Neural cell (in vitro differentiated cells): ENCODE data around the gene C13orf46. TPM values are rescaled to one million over a fixed set of nuclear protein-coding genes. Genes with fewer than 3 reads are reported as not detected.

Experiments
- H2AFZ ChIP-seq: fragments of 200-600, 300-800 bp; sonication (generic), shearing (Covaris generic); 2 replicates; pipeline ENCODE4 v1.6.0; 2014; ENCODE audit warnings: low read depth, mild to moderate bottlenecking, antibody characterized with exemption, low read length, moderate library complexity
- H3F3A ChIP-seq: fragments of 200-600 bp; shearing (Covaris generic); 2 replicates; pipeline ENCODE4 v1.6.1; 2016; ENCODE audit warnings: mild to moderate bottlenecking, moderate library complexity, mixed read lengths, antibody characterized with exemption, low read length; ENCODE audit not compliant: insufficient read depth, poor library complexity, severe bottlenecking
- H3K27ac ChIP-seq: fragments of 200-600, 300-800 bp; sonication (generic), shearing (Covaris generic); 2 replicates; pipeline ENCODE4 v1.5.1; 2014; ENCODE audit warnings: mild to moderate bottlenecking, low read length, moderate library complexity
- H3K27me3 ChIP-seq: fragments of 300-800, 200-600 bp; sonication (generic), shearing (Covaris generic); 2 replicates; pipeline ENCODE4 v1.6.0; 2014; ENCODE audit warnings: mild to moderate bottlenecking, low read depth, low read length, moderate library complexity; ENCODE audit not compliant: insufficient read depth
- H3K36me3 ChIP-seq: fragments of 300-800, 200-600 bp; sonication (generic), shearing (Covaris generic); 2 replicates; pipeline ENCODE4 v1.5.1; 2014; ENCODE audit warnings: mild to moderate bottlenecking, antibody characterized with exemption, low read length, moderate library complexity; ENCODE audit not compliant: insufficient read depth
- H3K4me2 ChIP-seq: fragments of 300-800, 200-600 bp; sonication (generic), shearing (Covaris generic); 2 replicates; pipeline ENCODE4 v1.6.0; 2014; ENCODE audit warnings: mild to moderate bottlenecking, low read length
- H3K4me3 ChIP-seq: fragments of 300-800, 200-600 bp; sonication (generic), shearing (Covaris generic); 2 replicates; pipeline ENCODE4 v1.5.1; 2014; ENCODE audit warnings: mild to moderate bottlenecking, low read length, moderate library complexity
- H3K79me2 ChIP-seq: fragments of 200-600 bp; shearing (Covaris generic); replicated peaks from 2 replicates; pipeline ENCODE4 v1.6.0; 2014; ENCODE audit warnings: mild to moderate bottlenecking, low read length, moderate library complexity; ENCODE audit not compliant: insufficient read depth
- H3K9ac ChIP-seq: fragments of 300-800, 200-600 bp; sonication (generic), shearing (Covaris generic); 2 replicates; pipeline ENCODE4 v1.6.1; 2016; ENCODE audit warnings: mild to moderate bottlenecking, low read length, mixed read lengths
- H3K9me2 ChIP-seq: fragments of 200-600 bp; shearing (Covaris generic); 2 replicates; pipeline ENCODE4 v1.6.1; 2016; ENCODE audit warnings: mild to moderate bottlenecking, low read length, mixed read lengths; ENCODE audit not compliant: insufficient read depth
- H3K9me3 ChIP-seq: fragments of 200-600, 300-800 bp; sonication (generic), shearing (Covaris generic); 2 replicates; pipeline ENCODE4 v1.6.1; 2016; ENCODE audit warnings: mild to moderate bottlenecking, mixed run types, low read length, moderate library complexity, mixed read lengths
- H4K20me1 ChIP-seq: fragments of 200-600 bp; shearing (Covaris generic); 2 replicates; pipeline ENCODE4 v1.6.1; 2016; ENCODE audit warnings: mild to moderate bottlenecking, mixed run types; ENCODE audit not compliant: insufficient read depth
- CTCF ChIP-seq: fragments of 450-650 bp; IDR thresholded peaks from 2 replicates; pipeline ENCODE4 v1.5.1; 2014; ENCODE audit warnings: antibody characterized with exemption, mild to moderate bottlenecking, moderate library complexity; ENCODE audit not compliant: poor library complexity, severe bottlenecking
- EP300 ChIP-seq: fragments of 450-650 bp; conservative IDR thresholded peaks from 2 replicates; pipeline ENCODE4 v1.6.1; 2014; ENCODE audit warnings: antibody characterized with exemption, mild to moderate bottlenecking, moderate library complexity; ENCODE audit not compliant: poor library complexity, severe bottlenecking
- EZH2 ChIP-seq: fragments of 200-600, 300-800 bp; shearing (Covaris generic), sonication (generic); IDR thresholded peaks from 2 replicates; pipeline ENCODE4 v1.6.1; 2014; ENCODE audit warnings: antibody characterized with exemption, low read length, borderline replicate concordance, mild to moderate bottlenecking; ENCODE audit not compliant: insufficient read depth, poor library complexity, severe bottlenecking
- MXI1 ChIP-seq: fragments of 450-650 bp; conservative IDR thresholded peaks from 2 replicates; pipeline ENCODE4 v1.6.1; 2014; ENCODE audit warnings: antibody characterized with exemption, mild to moderate bottlenecking; ENCODE audit not compliant: poor library complexity, severe bottlenecking
- POLR2AphosphoS5 ChIP-seq: IDR thresholded peaks from 2 replicates; pipeline ENCODE4 v1.6.1; 2012
- RAD21 ChIP-seq: fragments of 450-650 bp; conservative IDR thresholded peaks from 2 replicates; pipeline ENCODE4 v1.6.1; 2014; ENCODE audit warnings: antibody characterized with exemption, mild to moderate bottlenecking, moderate library complexity
- REST ChIP-seq: IDR thresholded peaks from 2 replicates; pipeline ENCODE4 v1.6.1; 2012; ENCODE audit warnings: borderline replicate concordance
- SMC3 ChIP-seq: fragments of 450-650 bp; conservative IDR thresholded peaks from 2 replicates; pipeline ENCODE4 v1.6.1; 2014; ENCODE audit warnings: antibody characterized with exemption, mild to moderate bottlenecking, moderate library complexity; ENCODE audit not compliant: poor library complexity
- TAF1 ChIP-seq: IDR thresholded peaks from 2 replicates; pipeline ENCODE4 v1.6.1; 2012; ENCODE audit warnings: low read depth
- polyA plus RNA-seq: library from polyadenylated mRNA; depleted of rRNA; stranded (reverse); fragments of >200 nt; gene quantifications from 2 replicates; pipeline ENCODE4 v1.2.3, GENCODE V29; 2014

The C13orf46 gene
- polyA plus RNA-seq, 1 donor from 2014 or later: not detected

- Histone ChIP-seq H3K9ac (no peak overlapping the region), H3K27me3 (no peaks in the 10 kb centered on the region), H3K4me2 (no peak overlapping the region), H3F3A (no peaks in the 10 kb centered on the region), H3K79me2 (no peaks in the 10 kb centered on the region), H3K36me3 (no peaks in the 10 kb centered on the region), H3K27ac (no peak overlapping the region), H2AFZ (no peak overlapping the region), H3K9me3 (no peaks in the 10 kb centered on the region), H3K9me2 (no peaks in the 10 kb centered on the region), H4K20me1 (no peaks in the 10 kb centered on the region), H3K4me3 (no peak overlapping the region)
- TF ChIP-seq POLR2AphosphoS5: no peak
- no peak for TF ChIP-seq CTCF
- no peak for TF ChIP-seq EZH2
- TF ChIP-seq REST: no peak
- TF ChIP-seq RAD21: no peak
- TF ChIP-seq SMC3: no peak
- TF ChIP-seq MXI1: no peak
- no peak for TF ChIP-seq TAF1
- TF ChIP-seq EP300: no peak
Observed at GRCh38 chr13:113997845-113998751, 24.2 kb upstream of the C13orf46 start.

GRCh38 chr13:113996912-113997745, 23.3 kb upstream of the C13orf46 start:
- H3F3A ChIP-seq: no peaks in the 10 kb centered on the region
- no peak overlapping the region for H3K4me2 ChIP-seq
- H3K36me3 ChIP-seq: no peaks in the 10 kb centered on the region
- H3K79me2 ChIP-seq: no peaks in the 10 kb centered on the region
- TF ChIP-seq TAF1: no peak
- TF ChIP-seq EZH2: no peak
- TF ChIP-seq POLR2AphosphoS5: no peak
- no peak for TF ChIP-seq REST
- no peak for TF ChIP-seq SMC3
- TF ChIP-seq CTCF: no peak
- no peak for TF ChIP-seq RAD21
- TF ChIP-seq EP300: no peak
- no peak for TF ChIP-seq MXI1
- no peak overlapping the region for H2AFZ ChIP-seq
- H3K27me3 ChIP-seq: no peaks in the 10 kb centered on the region
- H3K9ac ChIP-seq: no peak overlapping the region
- no peaks in the 10 kb centered on the region for H3K9me3 ChIP-seq
- H3K4me3 ChIP-seq: no peak overlapping the region
- H3K9me2 ChIP-seq: no peaks in the 10 kb centered on the region
- no peak overlapping the region for H3K27ac ChIP-seq
- no peaks in the 10 kb centered on the region for H4K20me1 ChIP-seq
